Vein endothelial cell (primary cell): ENCODE measurements around the gene C9orf78. TPM values are rescaled to one million over a fixed set of nuclear protein-coding genes. Genes with fewer than 3 reads are reported as not detected.

Source experiments
- small RNA-seq: library from RNA; depleted of rRNA; stranded (forward); fragments of <200 nt; gene quantifications from one replicate; pipeline ENCODE3, GENCODE V24; 2012
- total RNA-seq: library from RNA; depleted of rRNA; stranded (reverse); fragments of >200 nt; gene quantifications from 2 replicates; pipeline ENCODE4 v1.2.3, GENCODE V29; 2012

The C9orf78 gene
- total RNA-seq, result 24.2 and 38.0 TPM in 2 replicates

GRCh38 chr9:129835128-129835859 is at the start of gene C9orf78, which contains the start of gene USP20:
Gene C9orf78, minus strand, starts transcription at chr9:129835275. Its CDS starts 54 bp downstream, at chr9:129835221.
Gene USP20, plus strand, starts transcription at chr9:129835458. Its CDS starts 17,098 bp downstream, at chr9:129852556.

GRCh38 chr9:129823935-129824601 is 11.0 kb downstream of the C9orf78 start, which contains the start of gene TOR1A:
Gene TOR1A, minus strand, starts transcription at chr9:129824136. Its CDS starts 51 bp downstream, at chr9:129824085.

GRCh38 chr9:129802833-129803675 is 32.0 kb downstream of the C9orf78 start, which contains the start of gene TOR1B:
Gene TOR1B, plus strand, starts transcription at chr9:129803184. Its CDS starts 29 bp downstream, at chr9:129803213.

Small RNA genes within 50 kb of the gene (small RNA-seq; reads per million reads assigned to genes)
- gene MIR6855, result 0.90 reads per million, percentile 55 among the genes with 10 or more reads in this experiment

Other genes with a start within 250 kb of the C9orf78 start
- gene C9orf50, start 214.2 kb downstream of the C9orf78 start, total RNA-seq, result not detected in 2 replicates
- gene NTMT1, start 209.1 kb downstream of the C9orf78 start, total RNA-seq, result 24.8 and 26.7 TPM in 2 replicates
- 21.6 and 22.6 TPM in 2 replicates for gene ASB6, start 193.1 kb downstream of the C9orf78 start, total RNA-seq
- gene PRRX2, start 169.6 kb downstream of the C9orf78 start, total RNA-seq, result 0.38 TPM in 1 of 2 replicates, not detected in the other
- 0.10 and 0.33 TPM in 2 replicates for gene PTGES, start 82.2 kb downstream of the C9orf78 start, total RNA-seq
- gene TOR1B, start 32.1 kb downstream of the C9orf78 start, total RNA-seq, result 28.4 and 30.2 TPM in 2 replicates
- 61.1 and 62.0 TPM in 2 replicates for gene TOR1A, start 11.1 kb downstream of the C9orf78 start, total RNA-seq
- gene USP20, start 183 bp upstream of the C9orf78 start, total RNA-seq, result 6.3 and 9.8 TPM in 2 replicates
- 35.0 and 42.5 TPM in 2 replicates for gene FNBP1, start 207.9 kb upstream of the C9orf78 start, total RNA-seq
- gene GPR107, start 218.6 kb upstream of the C9orf78 start, total RNA-seq, result 30.0 and 40.5 TPM in 2 replicates